ENCODE data around the gene CECR2.

GRCh38 chr22:17435375-17435774 lies 66.1 kb downstream of the CECR2 start:
- TF ChIP-seq CTCF (IDR thresholded peaks at IDR 0.05; ENCODE audit: low read length) (no peak), EZH2 (IDR thresholded peaks at IDR 0.05; ENCODE audit: borderline replicate concordance, low read length) (no peak)
